ENCODE data around the gene ZBTB48. TPM values are rescaled to one million over a fixed set of nuclear protein-coding genes. Genes with fewer than 3 reads are reported as not detected.

Gene ZBTB48
- polyA plus RNA-seq, 3 donors = 13.2 to 94.2 (median 23.0) TPM

DNA sequence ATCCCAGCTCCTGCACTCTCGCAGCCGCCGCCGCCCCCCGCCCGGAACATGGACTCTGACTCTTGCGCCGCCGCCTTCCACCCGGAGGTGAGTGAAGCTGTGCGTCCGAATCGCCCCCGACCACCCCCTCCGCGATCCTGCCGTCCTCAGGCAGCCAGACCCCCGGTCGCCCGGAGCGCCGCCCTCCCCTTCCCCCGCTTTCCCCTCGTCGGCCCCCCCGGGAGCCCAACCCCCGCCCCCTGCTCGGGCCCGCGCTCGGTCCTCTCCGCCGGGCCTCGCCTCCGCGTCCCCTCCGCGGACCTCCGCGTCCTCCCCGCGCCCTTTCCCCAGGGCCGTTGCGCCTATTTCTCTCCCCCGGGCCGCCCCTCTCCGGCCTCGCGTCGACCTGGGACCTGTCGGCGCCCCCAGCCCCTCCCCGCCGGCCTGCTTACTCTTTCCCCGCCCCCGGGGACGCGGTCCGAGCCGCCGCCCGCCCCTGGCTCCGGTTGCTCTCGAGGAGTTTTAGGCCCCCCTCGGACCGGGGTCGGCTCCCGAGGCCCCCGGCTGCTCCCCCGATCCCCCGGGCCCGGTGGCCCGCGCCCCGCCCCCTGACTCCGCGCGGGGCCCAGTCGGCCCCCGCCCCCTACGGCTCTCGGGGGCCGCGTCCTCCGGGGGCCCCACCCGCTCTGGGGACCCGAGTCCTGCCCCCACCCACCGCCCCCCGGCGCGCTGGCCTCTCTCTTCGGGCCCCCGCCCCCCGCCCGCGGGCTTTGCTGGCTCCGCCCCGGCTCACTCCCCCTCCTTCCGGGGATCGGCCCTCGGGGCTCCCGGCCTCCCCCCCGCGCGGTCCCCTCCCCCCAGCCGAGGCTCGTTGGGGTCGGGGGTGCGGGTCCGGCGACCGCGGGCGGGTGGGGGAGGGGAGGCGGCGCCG lies 34.5 kb downstream of the ZBTB48 start:
- TF ChIP-seq, protein P1, sequence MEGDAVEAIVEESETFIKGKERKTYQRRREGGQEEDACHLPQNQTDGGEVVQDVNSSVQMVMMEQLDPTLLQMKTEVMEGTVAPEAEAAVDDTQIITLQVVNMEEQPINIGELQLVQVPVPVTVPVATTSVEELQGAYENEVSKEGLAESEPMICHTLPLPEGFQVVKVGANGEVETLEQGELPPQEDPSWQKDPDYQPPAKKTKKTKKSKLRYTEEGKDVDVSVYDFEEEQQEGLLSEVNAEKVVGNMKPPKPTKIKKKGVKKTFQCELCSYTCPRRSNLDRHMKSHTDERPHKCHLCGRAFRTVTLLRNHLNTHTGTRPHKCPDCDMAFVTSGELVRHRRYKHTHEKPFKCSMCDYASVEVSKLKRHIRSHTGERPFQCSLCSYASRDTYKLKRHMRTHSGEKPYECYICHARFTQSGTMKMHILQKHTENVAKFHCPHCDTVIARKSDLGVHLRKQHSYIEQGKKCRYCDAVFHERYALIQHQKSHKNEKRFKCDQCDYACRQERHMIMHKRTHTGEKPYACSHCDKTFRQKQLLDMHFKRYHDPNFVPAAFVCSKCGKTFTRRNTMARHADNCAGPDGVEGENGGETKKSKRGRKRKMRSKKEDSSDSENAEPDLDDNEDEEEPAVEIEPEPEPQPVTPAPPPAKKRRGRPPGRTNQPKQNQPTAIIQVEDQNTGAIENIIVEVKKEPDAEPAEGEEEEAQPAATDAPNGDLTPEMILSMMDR (IDR thresholded peaks at IDR 0.05) = no peak
- H2AFZ ChIP-seq (ENCODE audit: insufficient read depth, low read depth, low read length, poor library complexity, severe bottlenecking) = peak overlapping the region; percentile 68
- H3K79me2 ChIP-seq (ENCODE audit: insufficient read depth, low read length) = peaks cover 6% of the 10 kb centered on the region
- peak overlapping the region in 1 of 7 donors; percentile 30 for H3K27ac Mint-ChIP-seq
- DNase-seq = peak in 1 of 3 donors; percentile 15
- under 1% methylated on average over 64 of the region's 117 CpGs for WGBS (ENCODE audit: insufficient coverage)
- H3K9me3 Mint-ChIP-seq = peaks cover 0 to 4% (median 0%) of the 10 kb centered on the region in 7 donors
- H3K4me3 ChIP-seq (replicated peaks in 1 of 3; ENCODE audit: low read depth in 2 of 3, low read length in 3 of 3) = peak overlapping the region; percentile 51 to 90 (median 89)
- peaks cover 2 to 3% of the 10 kb centered on the region in 2 donors for H3K36me3 ChIP-seq (replicated peaks in 1 of 2; ENCODE audit: control insufficient read depth in 1 of 2, insufficient read depth in 2 of 2, low read length in 2 of 2)
- H3K4me2 ChIP-seq (replicated peaks; ENCODE audit: extremely low read depth, low read length, poor library complexity, severe bottlenecking) = peak overlapping the region; percentile 85
- H3K27ac ChIP-seq (ENCODE audit: low read depth in 1 of 2, low read length in 2 of 2) = no peak overlapping the region
- peaks cover 5 to 13% of the 10 kb centered on the region in 2 donors for H3K27me3 ChIP-seq (ENCODE audit: control insufficient read depth in 2 of 2, insufficient read depth in 2 of 2, low read length in 2 of 2)
- intact Hi-C loops (cut with micrococcal nuclease) = no loop called here
- H3K4me1 Mint-ChIP-seq = peaks cover 16% of the 10 kb centered on the region
- H3K9me3 ChIP-seq (replicated peaks in 1 of 2; ENCODE audit: control insufficient read depth in 1 of 2, insufficient read depth in 1 of 2, low read length in 2 of 2) = no peaks in the 10 kb centered on the region
- peak overlapping the region; percentile 73 to 78 for H3K4me3 Mint-ChIP-seq
- peaks cover 16 to 19% of the 10 kb centered on the region in 2 donors for H3K4me1 ChIP-seq (ENCODE audit: control insufficient read depth in 1 of 2, insufficient read depth in 2 of 2, low read length in 2 of 2)
- peaks cover 10 to 21% (median 17%) of the 10 kb centered on the region in 3 donors for H3K27me3 Mint-ChIP-seq (ENCODE audit: low read depth in 3 of 3)
- H3K36me3 Mint-ChIP-seq = peaks cover 11 to 26% of the 10 kb centered on the region in 2 donors
- peak overlapping the region; percentile 60 for H3K9ac ChIP-seq (ENCODE audit: insufficient read depth, low read length, poor library complexity, severe bottlenecking)
- peaks cover 6% of the 10 kb centered on the region for H4K20me1 ChIP-seq (ENCODE audit: insufficient read depth, low read length)

DNA sequence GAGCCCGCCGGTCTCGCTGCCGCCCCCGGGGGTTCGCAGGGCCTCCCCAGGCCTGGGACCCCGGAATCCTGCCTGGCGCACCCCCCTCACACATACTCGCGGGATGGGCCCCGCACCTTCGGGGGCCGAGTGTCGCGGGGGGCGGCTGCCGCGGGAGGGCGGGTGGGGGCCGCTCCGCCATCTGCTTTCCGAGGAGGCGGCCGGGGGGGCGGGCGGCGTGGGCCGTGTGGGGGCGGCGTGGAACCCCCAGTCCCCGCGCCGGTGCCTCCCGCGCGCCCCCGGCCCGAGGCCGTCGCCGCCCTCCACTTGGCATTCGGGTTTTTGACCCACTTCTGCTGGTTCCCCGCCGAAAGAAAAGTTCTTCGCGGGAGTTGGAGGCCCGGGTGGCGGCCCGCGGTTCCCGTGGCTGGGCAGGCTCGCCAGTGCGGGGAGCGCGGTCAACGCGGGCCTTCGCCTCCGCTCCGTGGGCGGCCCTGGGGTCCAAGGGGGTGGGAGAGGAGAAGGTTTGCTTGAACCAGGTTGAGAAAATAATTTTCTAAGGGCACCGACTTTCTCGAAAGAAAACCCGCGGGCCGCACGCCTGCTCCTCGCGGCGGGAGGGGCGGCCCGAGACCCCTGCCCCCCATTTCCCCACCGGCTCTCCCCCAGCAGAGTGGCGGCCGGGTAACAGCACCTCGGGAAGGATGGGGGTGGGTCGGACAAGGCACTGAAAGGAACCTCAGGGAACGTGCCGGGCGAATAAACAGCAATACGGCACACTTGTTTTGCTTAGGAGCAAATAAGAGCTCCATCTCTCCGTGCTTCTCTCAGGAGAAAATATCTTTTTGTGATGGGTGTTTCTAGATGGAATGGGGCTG lies 35.4 kb downstream of the ZBTB48 start:
- 1% methylated on average over 58 of the region's 82 CpGs for WGBS (ENCODE audit: insufficient coverage)
- Histone ChIP-seq H3K36me3 (replicated peaks in 1 of 2; ENCODE audit: control insufficient read depth in 1 of 2, insufficient read depth in 2 of 2, low read length in 2 of 2) (peaks cover 9 to 12% of the 10 kb centered on the region in 2 donors), H3K9ac (ENCODE audit: insufficient read depth, low read length, poor library complexity, severe bottlenecking) (peak overlapping the region; percentile 49), H3K4me1 (ENCODE audit: control insufficient read depth in 1 of 2, insufficient read depth in 2 of 2, low read length in 2 of 2) (peaks cover 16 to 19% of the 10 kb centered on the region in 2 donors), H3K79me2 (ENCODE audit: insufficient read depth, low read length) (peaks cover 6% of the 10 kb centered on the region), H3K9me3 (replicated peaks in 1 of 2; ENCODE audit: control insufficient read depth in 1 of 2, insufficient read depth in 1 of 2, low read length in 2 of 2) (no peaks in the 10 kb centered on the region), H3K27ac (ENCODE audit: low read depth in 1 of 2, low read length in 2 of 2) (no peak overlapping the region), H3K4me2 (replicated peaks; ENCODE audit: extremely low read depth, low read length, poor library complexity, severe bottlenecking) (peak overlapping the region; percentile 85), H4K20me1 (ENCODE audit: insufficient read depth, low read length) (peaks cover 6% of the 10 kb centered on the region), H3K4me3 (replicated peaks in 1 of 3; ENCODE audit: low read depth in 2 of 3, low read length in 3 of 3) (peak overlapping the region; percentile 31 to 90 (median 89)), H2AFZ (ENCODE audit: insufficient read depth, low read depth, low read length, poor library complexity, severe bottlenecking) (peak overlapping the region; percentile 63), H3K27me3 (ENCODE audit: control insufficient read depth in 2 of 2, insufficient read depth in 2 of 2, low read length in 2 of 2) (peaks cover 5 to 13% of the 10 kb centered on the region in 2 donors)
- H3K27ac Mint-ChIP-seq = no peak overlapping the region
- peaks cover 10 to 21% (median 17%) of the 10 kb centered on the region in 3 donors for H3K27me3 Mint-ChIP-seq (ENCODE audit: low read depth in 3 of 3)
- intact Hi-C loops (cut with micrococcal nuclease) = loop anchor here in 1 of 2 donors (5.0 kb wide), 1 partner anchor 33 kb away; no protein-coding TSS in a partner anchor
- TF ChIP-seq, protein P1 (IDR thresholded peaks at IDR 0.05) = no peak
- H3K4me3 Mint-ChIP-seq = peak overlapping the region; percentile 67 to 85
- peaks cover 0 to 4% (median 0%) of the 10 kb centered on the region in 7 donors for H3K9me3 Mint-ChIP-seq
- DNase-seq = no peak
- H3K36me3 Mint-ChIP-seq = peaks cover 19 to 35% of the 10 kb centered on the region in 2 donors
- peaks cover 16% of the 10 kb centered on the region for H3K4me1 Mint-ChIP-seq

All from CD14-positive monocyte (primary cell).